Kasumi-1 (cell line): ENCODE results near the gene HCFC1R1.

Experiments used
- DNase-seq, 2 experiments: peaks; one replicate each; lab custom pipeline; 2025; lab: John Stamatoyannopoulos, UW

HCFC1R1 gene

GRCh38 chr16:2999929-3000328 is 23.8 kb downstream of the HCFC1R1 start:
- no peak for DNase-seq

- DNase-seq = no peak
Observed at GRCh38 chr16:2996298-2996697, 27.4 kb downstream of the HCFC1R1 start.

- DNase-seq = no peak
Observed at GRCh38 chr16:2992383-2993081, 31.2 kb downstream of the HCFC1R1 start.

- no peak for DNase-seq
Observed at GRCh38 chr16:2991566-2992261, 32.0 kb downstream of the HCFC1R1 start.

GRCh38 chr16:2990891-2991290 is 32.9 kb downstream of the HCFC1R1 start:
- DNase-seq = no peak

GRCh38 chr16:2988590-2989099 is 35.1 kb downstream of the HCFC1R1 start:
- DNase-seq = no peak

- DNase-seq = no peak
Observed at GRCh38 chr16:2987833-2988232, 35.9 kb downstream of the HCFC1R1 start.

GRCh38 chr16:2987286-2987685 is 36.5 kb downstream of the HCFC1R1 start:
- DNase-seq = no peak

- no peak for DNase-seq
Observed at GRCh38 chr16:2986623-2987188, 37.0 kb downstream of the HCFC1R1 start.

- no peak for DNase-seq
Observed at GRCh38 chr16:2985893-2986355, 37.8 kb downstream of the HCFC1R1 start.

GRCh38 chr16:2985462-2985861 is 38.3 kb downstream of the HCFC1R1 start:
- no peak for DNase-seq

GRCh38 chr16:2983706-2984136 is 40.0 kb downstream of the HCFC1R1 start:
- peak; percentile 20 to 31 for DNase-seq

- no peak for DNase-seq
Observed at GRCh38 chr16:2982402-2982801, 41.3 kb downstream of the HCFC1R1 start.

GRCh38 chr16:2981899-2982250 is 41.9 kb downstream of the HCFC1R1 start:
- DNase-seq = no peak

- no peak for DNase-seq
Observed at GRCh38 chr16:2981177-2981898, 42.4 kb downstream of the HCFC1R1 start.

- DNase-seq = peak; percentile 35
Observed at GRCh38 chr16:2980227-2981176, 43.2 kb downstream of the HCFC1R1 start, which contains the start of gene PKMYT1. Gene PKMYT1, minus strand, starts transcription at chr16:2980446. Its CDS starts 789 bp downstream, at chr16:2979657.

- DNase-seq = no peak
Observed at GRCh38 chr16:2979669-2980226, 44.0 kb downstream of the HCFC1R1 start.

GRCh38 chr16:2977440-2977839 is 46.3 kb downstream of the HCFC1R1 start:
- DNase-seq = no peak

- DNase-seq = no peak
Observed at GRCh38 chr16:2976673-2977072, 47.1 kb downstream of the HCFC1R1 start.

- DNase-seq = no peak
Observed at GRCh38 chr16:2976201-2976600, 47.5 kb downstream of the HCFC1R1 start.
